PC-9 (cell line): Measurements from ENCODE around the gene TECTB. TPM values are rescaled to one million over a fixed set of nuclear protein-coding genes. Genes with fewer than 3 reads are reported as not detected.

Experiments used
- BruUV-seq: library from RNA; stranded (reverse); fragments of 400-500 nt; replicated peaks from 2 replicates; lab custom pipeline; 2021; lab: Mats Ljungman, UMichigan
- CTCF ChIA-PET: fragments of 300-600 bp; sonication (Branson Sonifier 250); formaldehyde crosslinking; loops from one replicate; lab custom pipeline; 2022; ENCODE audit warnings: antibody characterized with exemption; lab: Charles Lee
- POLR2A ChIA-PET: fragments of 300-600 bp; sonication (Branson Sonifier 250); formaldehyde crosslinking; loops from one replicate; lab custom pipeline; 2022; ENCODE audit warnings: antibody characterized with exemption; ENCODE audit not compliant: unreplicated experiment; lab: Charles Lee
- DNase-seq, 2 experiments: peaks; one replicate each; pipeline versions ENCODE4 v3.0.0 to v3.0.0-alpha.2; 2015 to 2022; ENCODE audit warnings: mixed read lengths in 1 of 2
- H2AFZ ChIP-seq: fragments of 200-600 bp; sonication (generic); 2 replicates; pipeline ENCODE4 v1.8.1; 2017; ENCODE audit warnings: antibody characterized with exemption
- H3F3A ChIP-seq: fragments of 200-600 bp; sonication (generic); 2 replicates; pipeline ENCODE4 v1.8.1; 2017; ENCODE audit warnings: antibody characterized with exemption, mild to moderate bottlenecking, low read depth; ENCODE audit not compliant: insufficient read depth
- H3K27ac ChIP-seq: fragments of 200-600 bp; sonication (generic); 2 replicates; pipeline ENCODE4 v1.6.1; 2016; ENCODE audit warnings: mixed run types
- H3K27me3 ChIP-seq: fragments of 200-600 bp; sonication (generic); 2 replicates; pipeline ENCODE4 v1.6.1; 2016; ENCODE audit warnings: low read depth, mixed run types; ENCODE audit not compliant: insufficient read depth
- H3K36me3 ChIP-seq: fragments of 200-600 bp; sonication (generic); 2 replicates; pipeline ENCODE4 v1.6.1; 2016; ENCODE audit warnings: low read depth, mixed run types
- H3K4me1 ChIP-seq: fragments of 200-600 bp; sonication (generic); replicated peaks from 2 replicates; pipeline ENCODE4 v1.6.1; 2016; ENCODE audit warnings: mixed run types; ENCODE audit not compliant: insufficient read depth
- H3K4me2 ChIP-seq: fragments of 200-600 bp; sonication (generic); 2 replicates; pipeline ENCODE4 v1.6.1; 2017; ENCODE audit warnings: mixed run types
- H3K4me3 ChIP-seq: fragments of 200-600 bp; sonication (generic); 2 replicates; pipeline ENCODE4 v1.6.1; 2016; ENCODE audit warnings: mixed run types
- H3K79me2 ChIP-seq: fragments of 200-600 bp; sonication (generic); 2 replicates; pipeline ENCODE4 v1.6.1; 2017; ENCODE audit warnings: low read depth, mixed run types
- H3K9me2 ChIP-seq: fragments of 200-600 bp; sonication (generic); 2 replicates; pipeline ENCODE4 v1.8.1; 2017; ENCODE audit warnings: mild to moderate bottlenecking; ENCODE audit not compliant: insufficient read depth
- H3K9me3 ChIP-seq: fragments of 200-600 bp; sonication (generic); 2 replicates; pipeline ENCODE4 v1.8.1; 2016; ENCODE audit warnings: low read depth; ENCODE audit not compliant: insufficient read depth
- H4K20me1 ChIP-seq: fragments of 200-600 bp; sonication (generic); 2 replicates; pipeline ENCODE4 v1.8.1; 2017; ENCODE audit not compliant: insufficient read depth
- EZH2 ChIP-seq: fragments of 200-600 bp; sonication (generic); IDR thresholded peaks from 2 replicates; pipeline ENCODE4 v1.8.0; 2017; ENCODE audit warnings: antibody characterized with exemption, low read depth
- intact Hi-C: fragments of 100-400 bp; cut with micrococcal nuclease; formaldehyde crosslinking; loops from one replicate; pipeline ENCODE4 v1.10.0; 2022; ENCODE audit not compliant: unreplicated experiment
- total RNA-seq: library from RNA; stranded (reverse); gene quantifications from 2 replicates; pipeline ENCODE4 v1.2.3, GENCODE V29; 2021
- TF ChIP-seq, protein P1 (sequence below): fragments of 200-600 bp; sonication (generic); conservative IDR thresholded peaks from 2 replicates; pipeline ENCODE4 v1.6.1; 2017; ENCODE audit warnings: mixed run types, antibody characterized with exemption, mild to moderate bottlenecking, moderate library complexity

The TECTB gene
- total RNA-seq, 1 experiment from 2014 or later, result not detected

DNA sequence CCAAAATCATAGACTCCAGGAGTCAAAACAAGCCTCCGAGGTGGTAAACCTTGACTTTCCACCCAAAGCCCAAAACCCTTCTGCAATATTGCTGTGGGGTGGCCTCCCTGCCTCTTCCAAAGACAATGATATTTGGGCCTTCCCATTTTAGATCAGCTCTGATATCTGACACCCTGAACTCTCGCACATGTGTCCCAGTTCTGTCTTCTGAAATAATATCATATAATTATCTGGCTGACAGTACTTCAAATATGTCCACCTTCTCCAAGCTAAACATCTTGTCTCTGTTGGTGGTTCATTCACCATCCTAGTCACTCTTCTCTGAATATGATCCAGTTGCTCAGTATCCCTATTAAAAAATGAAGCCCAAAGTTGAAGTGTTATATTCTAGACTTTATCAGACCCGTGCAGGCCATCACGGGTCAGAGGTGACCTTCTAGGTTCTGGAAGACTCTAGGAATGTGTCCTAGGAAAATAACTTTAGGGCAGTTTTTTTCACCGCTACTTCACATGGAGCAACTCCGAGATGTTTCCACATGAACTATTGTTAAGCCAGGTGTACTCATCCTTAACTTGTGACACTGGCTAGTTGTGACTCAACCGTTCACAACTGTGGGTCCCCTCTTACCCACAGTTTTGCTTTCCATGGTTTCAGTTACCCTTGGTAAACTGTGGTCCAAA lies 6.3 kb downstream of the TECTB start:
- Histone ChIP-seq H3K27ac (no peak overlapping the region), H3K4me3 (no peak overlapping the region), H3K9me3 (no peaks in the 10 kb centered on the region), H3K9me2 (no peaks in the 10 kb centered on the region), H3K4me1 (no peaks in the 10 kb centered on the region), H2AFZ (no peak overlapping the region), H3K27me3 (no peaks in the 10 kb centered on the region; the same call in 1 of the 2 replicates), H3K79me2 (no peaks in the 10 kb centered on the region), H3F3A (no peaks in the 10 kb centered on the region), H3K4me2 (no peak overlapping the region), H3K36me3 (no peaks in the 10 kb centered on the region), H4K20me1 (no peaks in the 10 kb centered on the region)
- no TSS peak for BruUV-seq
- intact Hi-C loops, result no loop called here
- DNase-seq, result no peak
- ChIA-PET CTCF (no interaction called here), POLR2A (no interaction called here)
- TF ChIP-seq, protein P1, sequence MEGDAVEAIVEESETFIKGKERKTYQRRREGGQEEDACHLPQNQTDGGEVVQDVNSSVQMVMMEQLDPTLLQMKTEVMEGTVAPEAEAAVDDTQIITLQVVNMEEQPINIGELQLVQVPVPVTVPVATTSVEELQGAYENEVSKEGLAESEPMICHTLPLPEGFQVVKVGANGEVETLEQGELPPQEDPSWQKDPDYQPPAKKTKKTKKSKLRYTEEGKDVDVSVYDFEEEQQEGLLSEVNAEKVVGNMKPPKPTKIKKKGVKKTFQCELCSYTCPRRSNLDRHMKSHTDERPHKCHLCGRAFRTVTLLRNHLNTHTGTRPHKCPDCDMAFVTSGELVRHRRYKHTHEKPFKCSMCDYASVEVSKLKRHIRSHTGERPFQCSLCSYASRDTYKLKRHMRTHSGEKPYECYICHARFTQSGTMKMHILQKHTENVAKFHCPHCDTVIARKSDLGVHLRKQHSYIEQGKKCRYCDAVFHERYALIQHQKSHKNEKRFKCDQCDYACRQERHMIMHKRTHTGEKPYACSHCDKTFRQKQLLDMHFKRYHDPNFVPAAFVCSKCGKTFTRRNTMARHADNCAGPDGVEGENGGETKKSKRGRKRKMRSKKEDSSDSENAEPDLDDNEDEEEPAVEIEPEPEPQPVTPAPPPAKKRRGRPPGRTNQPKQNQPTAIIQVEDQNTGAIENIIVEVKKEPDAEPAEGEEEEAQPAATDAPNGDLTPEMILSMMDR, result no peak
- no peak for TF ChIP-seq EZH2

DNA sequence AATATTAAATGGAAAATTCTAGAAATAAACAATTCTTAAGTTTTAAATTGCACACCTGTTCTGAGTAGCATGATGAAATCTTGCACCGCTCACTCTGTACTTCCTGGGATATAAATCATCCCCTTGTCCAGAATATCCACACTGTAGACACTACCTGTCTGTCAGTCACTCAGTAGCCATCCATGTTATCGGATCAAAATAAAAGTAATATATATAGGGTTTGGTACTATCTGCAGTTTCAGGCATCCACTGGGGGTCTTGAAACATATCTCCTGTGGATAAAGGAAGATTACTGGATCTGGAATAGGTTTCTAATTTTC lies 6.8 kb downstream of the TECTB start:
- H3F3A ChIP-seq, result no peaks in the 10 kb centered on the region
- H3K9me2 ChIP-seq, result no peaks in the 10 kb centered on the region
- no peaks in the 10 kb centered on the region for H3K36me3 ChIP-seq
- CTCF ChIA-PET, result no interaction called here
- DNase-seq, result no peak
- POLR2A ChIA-PET, result no interaction called here
- no peak overlapping the region for H2AFZ ChIP-seq
- H3K4me1 ChIP-seq, result no peaks in the 10 kb centered on the region
- no peaks in the 10 kb centered on the region; the same call in 1 of the 2 replicates for H3K27me3 ChIP-seq
- no peaks in the 10 kb centered on the region for H3K9me3 ChIP-seq
- H4K20me1 ChIP-seq, result no peaks in the 10 kb centered on the region
- BruUV-seq, result no TSS peak
- intact Hi-C loops, result no loop called here
- H3K4me2 ChIP-seq, result no peak overlapping the region
- no peaks in the 10 kb centered on the region for H3K79me2 ChIP-seq
- TF ChIP-seq, protein P1, result no peak
- TF ChIP-seq EZH2, result no peak
- no peak overlapping the region for H3K27ac ChIP-seq
- no peak overlapping the region for H3K4me3 ChIP-seq

DNA sequence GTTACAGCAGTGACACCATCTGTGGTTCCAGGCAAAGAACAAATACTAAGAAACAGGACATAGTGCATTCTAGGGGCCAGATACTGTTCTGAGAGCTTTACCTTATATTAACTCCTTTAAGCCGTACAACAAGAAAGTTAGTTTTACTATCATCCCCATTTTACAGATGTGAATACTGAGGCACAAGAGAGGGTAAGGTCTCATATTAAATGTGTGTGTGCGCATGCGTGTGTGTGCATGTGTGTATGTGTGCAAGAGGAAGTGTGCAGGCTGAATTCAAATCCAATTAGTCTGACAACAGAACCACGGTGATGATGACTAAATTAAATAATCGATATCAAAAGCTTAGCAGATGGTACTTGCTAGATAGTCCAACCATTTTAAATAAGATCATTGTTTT lies 11.0 kb downstream of the TECTB start:
- Histone ChIP-seq H3K4me2 (no peak overlapping the region), H3K4me3 (no peak overlapping the region), H2AFZ (no peak overlapping the region), H3K79me2 (no peaks in the 10 kb centered on the region), H3K4me1 (no peaks in the 10 kb centered on the region), H3K9me2 (no peaks in the 10 kb centered on the region), H3K9me3 (no peaks in the 10 kb centered on the region), H3F3A (no peaks in the 10 kb centered on the region), H3K27ac (no peak overlapping the region), H4K20me1 (no peaks in the 10 kb centered on the region), H3K36me3 (no peaks in the 10 kb centered on the region), H3K27me3 (no peaks in the 10 kb centered on the region)
- intact Hi-C loops, result no loop called here
- no peak for TF ChIP-seq EZH2
- TF ChIP-seq, protein P1, result no peak
- no TSS peak for BruUV-seq
- CTCF ChIA-PET, result no interaction called here
- DNase-seq, result no peak
- POLR2A ChIA-PET, result no interaction called here
